ENCODE results near the gene STARD4.

DNA sequence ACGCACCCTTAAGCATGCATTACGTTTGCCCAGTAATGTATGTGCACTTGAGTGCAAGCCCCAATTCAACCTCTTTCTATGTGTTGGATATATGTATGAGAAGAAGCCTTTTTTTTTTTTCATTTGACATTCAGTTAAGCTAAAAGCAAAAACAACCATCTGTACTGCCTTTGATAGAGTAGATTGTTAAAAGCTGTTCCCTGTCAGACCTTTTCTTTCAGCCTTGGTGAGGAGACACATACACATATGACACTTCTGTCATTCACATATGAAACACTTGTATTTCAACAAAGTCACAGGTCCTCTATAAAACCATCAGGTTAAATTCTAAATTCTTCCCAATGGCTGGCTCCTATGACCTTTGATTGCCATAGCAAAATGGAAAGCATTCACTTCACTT is 40.2 kb upstream of the STARD4 start:
- no peak for TF ChIP-seq POLR2A (IDR thresholded peaks at IDR 0.05)
- TF ChIP-seq, protein P1, sequence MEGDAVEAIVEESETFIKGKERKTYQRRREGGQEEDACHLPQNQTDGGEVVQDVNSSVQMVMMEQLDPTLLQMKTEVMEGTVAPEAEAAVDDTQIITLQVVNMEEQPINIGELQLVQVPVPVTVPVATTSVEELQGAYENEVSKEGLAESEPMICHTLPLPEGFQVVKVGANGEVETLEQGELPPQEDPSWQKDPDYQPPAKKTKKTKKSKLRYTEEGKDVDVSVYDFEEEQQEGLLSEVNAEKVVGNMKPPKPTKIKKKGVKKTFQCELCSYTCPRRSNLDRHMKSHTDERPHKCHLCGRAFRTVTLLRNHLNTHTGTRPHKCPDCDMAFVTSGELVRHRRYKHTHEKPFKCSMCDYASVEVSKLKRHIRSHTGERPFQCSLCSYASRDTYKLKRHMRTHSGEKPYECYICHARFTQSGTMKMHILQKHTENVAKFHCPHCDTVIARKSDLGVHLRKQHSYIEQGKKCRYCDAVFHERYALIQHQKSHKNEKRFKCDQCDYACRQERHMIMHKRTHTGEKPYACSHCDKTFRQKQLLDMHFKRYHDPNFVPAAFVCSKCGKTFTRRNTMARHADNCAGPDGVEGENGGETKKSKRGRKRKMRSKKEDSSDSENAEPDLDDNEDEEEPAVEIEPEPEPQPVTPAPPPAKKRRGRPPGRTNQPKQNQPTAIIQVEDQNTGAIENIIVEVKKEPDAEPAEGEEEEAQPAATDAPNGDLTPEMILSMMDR (IDR thresholded peaks at IDR 0.05) = no peak

All from sigmoid colon (tissue), 3 donors.